ENCODE results near the gene SLC48A1.
A peak's percentile ranks its signal among the peaks of the same experiment; 100 is the strongest.

The SLC48A1 gene

DNA sequence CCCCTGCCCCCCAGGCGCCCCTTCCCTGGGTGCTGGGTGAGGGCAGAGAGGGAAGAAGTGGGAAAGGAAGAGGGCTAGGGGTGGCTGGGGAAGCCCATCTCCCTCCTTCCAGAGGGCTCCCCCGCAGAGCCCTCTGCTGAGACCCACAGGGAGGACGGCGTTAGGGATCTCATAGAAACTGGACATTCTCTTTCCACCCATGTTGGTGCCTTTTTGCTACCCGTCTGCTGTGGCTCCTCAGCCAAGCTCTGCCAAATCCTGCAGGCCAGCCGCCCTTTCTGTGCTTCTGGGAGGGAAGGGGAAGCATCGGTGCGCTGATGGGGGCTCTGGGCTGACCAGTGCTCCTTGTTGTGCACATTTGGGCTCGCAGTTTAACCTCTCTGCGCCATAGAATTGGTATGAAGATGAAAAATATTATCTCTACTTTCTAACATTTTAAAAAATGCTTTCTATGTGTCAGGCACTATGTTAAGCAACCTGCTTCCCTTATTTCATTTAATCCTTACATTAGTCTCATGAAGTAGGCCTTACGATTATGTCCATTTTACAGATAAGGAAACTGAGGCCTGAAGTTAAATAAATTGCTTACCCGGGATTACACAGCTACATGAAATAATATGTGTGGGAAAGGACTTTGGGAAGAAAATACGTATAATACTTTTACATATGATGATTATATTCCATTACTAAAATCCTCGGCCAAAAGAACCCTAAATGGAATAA is 981 bp downstream of the SLC48A1 start:
- no peak for DNase-seq (ENCODE audit: low spot score)
- peaks cover 6% of the 10 kb centered on the region for H3K27me3 Mint-ChIP-seq (ENCODE audit: low read depth)
- H3K27ac Mint-ChIP-seq, result peak overlapping the region; percentile 65
- H3K36me3 Mint-ChIP-seq (ENCODE audit: low read depth), result no peaks in the 10 kb centered on the region
- H3K4me3 Mint-ChIP-seq, result peak overlapping the region; percentile 88
- H3K9me3 Mint-ChIP-seq, result no peaks in the 10 kb centered on the region
- H3K4me1 Mint-ChIP-seq (ENCODE audit: low read depth), result peaks cover 31% of the 10 kb centered on the region

DNA sequence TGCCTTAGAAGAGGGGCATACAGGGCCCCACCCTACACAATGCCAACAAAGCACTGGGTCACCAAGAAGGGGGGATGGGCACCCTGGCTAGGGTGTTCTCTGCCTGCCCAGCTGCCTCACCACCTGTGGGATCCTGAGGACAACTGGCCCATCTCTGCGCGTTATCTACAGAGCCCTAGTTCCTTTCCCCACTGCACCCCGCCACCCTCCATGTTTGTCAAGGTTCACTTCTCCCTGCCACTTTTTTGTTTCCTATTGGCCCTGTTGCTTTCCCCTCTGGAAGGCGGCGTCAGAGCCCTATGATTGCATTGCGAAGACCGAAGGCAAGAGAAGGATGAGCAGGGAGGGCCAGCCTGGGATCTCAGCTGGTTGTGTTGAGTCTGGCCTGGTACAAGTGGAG is 1.6 kb downstream of the SLC48A1 start:
- Mint-ChIP-seq H3K27ac (no peak overlapping the region), H3K4me3 (peak overlapping the region; percentile 88), H3K27me3 (ENCODE audit: low read depth) (peaks cover 6% of the 10 kb centered on the region), H3K4me1 (ENCODE audit: low read depth) (peaks cover 36% of the 10 kb centered on the region), H3K36me3 (ENCODE audit: low read depth) (peaks cover 3% of the 10 kb centered on the region), H3K9me3 (no peaks in the 10 kb centered on the region)
- DNase-seq (ENCODE audit: low spot score), result no peak

- no peak for DNase-seq (ENCODE audit: low spot score)
- Mint-ChIP-seq H3K27me3 (ENCODE audit: low read depth) (peaks cover 6% of the 10 kb centered on the region), H3K4me3 (peak overlapping the region; percentile 88), H3K4me1 (ENCODE audit: low read depth) (peaks cover 36% of the 10 kb centered on the region), H3K36me3 (ENCODE audit: low read depth) (peaks cover 3% of the 10 kb centered on the region), H3K9me3 (no peaks in the 10 kb centered on the region), H3K27ac (no peak overlapping the region)
Measured at GRCh38 chr12:47775100-47775911, 2.3 kb downstream of the SLC48A1 start.

- no peak for DNase-seq (ENCODE audit: low spot score)
- Mint-ChIP-seq H3K9me3 (no peaks in the 10 kb centered on the region), H3K36me3 (ENCODE audit: low read depth) (peaks cover 3% of the 10 kb centered on the region), H3K27ac (peak overlapping the region; percentile 60), H3K4me1 (ENCODE audit: low read depth) (peaks cover 36% of the 10 kb centered on the region), H3K4me3 (no peak overlapping the region), H3K27me3 (ENCODE audit: low read depth) (peaks cover 6% of the 10 kb centered on the region)
Measured at GRCh38 chr12:47776471-47777143, 3.6 kb downstream of the SLC48A1 start.

DNA sequence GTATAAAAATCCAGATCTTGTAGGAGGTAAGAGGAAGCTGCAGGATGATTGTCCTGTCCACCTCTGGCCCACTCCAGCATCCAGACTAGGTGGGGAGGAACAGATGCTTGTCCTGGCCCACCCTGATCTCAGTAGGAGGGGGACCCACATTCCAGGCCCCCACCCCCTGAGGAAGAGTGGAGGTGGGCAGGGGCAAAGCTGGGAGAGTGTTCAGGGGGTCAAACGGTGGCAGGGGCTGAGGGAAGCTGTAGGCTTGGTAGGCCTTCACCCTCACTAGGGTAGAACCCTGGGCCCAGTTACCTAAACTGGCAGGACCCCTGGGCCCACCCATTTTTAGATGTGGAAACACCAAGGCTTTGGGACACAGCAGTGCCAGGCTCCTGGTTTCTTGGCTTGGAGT is 4.1 kb downstream of the SLC48A1 start:
- Mint-ChIP-seq H3K4me1 (ENCODE audit: low read depth) (peaks cover 36% of the 10 kb centered on the region), H3K9me3 (no peaks in the 10 kb centered on the region), H3K4me3 (no peak overlapping the region), H3K27me3 (ENCODE audit: low read depth) (peaks cover 5% of the 10 kb centered on the region), H3K27ac (no peak overlapping the region), H3K36me3 (ENCODE audit: low read depth) (peaks cover 3% of the 10 kb centered on the region)
- no peak for DNase-seq (ENCODE audit: low spot score)

DNA sequence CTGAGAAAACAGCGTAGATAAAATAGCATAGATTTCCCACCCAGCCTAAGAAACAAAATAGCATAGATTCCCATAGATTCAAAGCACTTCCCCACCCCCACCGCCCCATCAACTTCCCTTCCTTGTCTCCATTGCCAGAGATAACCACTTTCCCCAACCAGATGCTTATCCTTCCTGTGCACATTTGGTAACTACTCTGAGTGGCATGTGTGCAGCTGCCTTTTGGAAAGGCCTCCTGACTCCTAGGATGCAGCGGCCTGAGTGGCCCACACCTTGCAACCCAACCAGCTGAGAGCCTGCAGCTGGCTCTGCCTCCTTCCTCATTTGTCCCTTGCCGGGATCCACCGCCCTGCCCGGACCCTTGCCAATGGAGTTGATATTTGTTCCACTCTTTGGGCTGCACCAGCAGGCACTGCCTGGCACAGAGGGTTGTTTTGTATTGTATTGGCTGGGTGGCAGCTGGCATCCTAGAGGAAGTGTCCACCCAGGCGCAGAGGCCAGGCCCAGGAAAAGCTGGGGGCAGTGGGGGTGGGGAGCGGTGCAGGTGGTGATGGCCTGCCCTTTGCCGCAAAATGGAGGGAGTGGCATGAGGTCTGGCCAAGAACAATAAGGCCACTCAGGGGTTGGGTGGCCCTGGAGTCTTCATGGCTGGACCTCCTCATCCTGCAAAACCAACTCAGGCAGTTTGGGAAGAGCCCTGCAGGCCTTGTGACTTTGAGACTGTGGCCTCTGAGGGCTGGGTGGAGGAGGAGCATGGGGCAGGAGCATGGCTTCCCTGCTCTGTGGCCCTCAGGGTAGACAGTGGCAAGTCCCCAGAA is 4.9 kb downstream of the SLC48A1 start:
- peaks cover 35% of the 10 kb centered on the region for H3K4me1 Mint-ChIP-seq (ENCODE audit: low read depth)

DNA sequence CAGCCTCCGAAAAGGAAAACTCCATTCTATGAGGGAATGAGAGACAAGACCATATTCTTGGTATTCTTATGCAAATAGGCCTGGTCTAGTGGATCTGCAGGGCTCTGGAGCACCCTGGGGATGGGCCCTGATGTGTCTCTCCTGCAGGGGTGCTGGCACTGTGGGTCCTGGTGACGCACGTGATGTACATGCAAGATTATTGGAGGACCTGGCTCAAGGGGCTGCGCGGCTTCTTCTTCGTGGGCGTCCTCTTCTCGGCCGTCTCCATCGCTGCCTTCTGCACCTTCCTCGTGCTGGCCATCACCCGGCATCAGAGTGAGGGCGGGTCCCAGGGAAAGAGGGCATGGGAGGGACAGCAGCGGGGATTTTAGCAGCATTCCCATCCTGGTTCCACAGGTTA is 5.8 kb downstream of the SLC48A1 start:
- Mint-ChIP-seq H3K27me3 (ENCODE audit: low read depth) (no peaks in the 10 kb centered on the region), H3K36me3 (ENCODE audit: low read depth) (peaks cover 9% of the 10 kb centered on the region), H3K27ac (no peak overlapping the region), H3K9me3 (no peaks in the 10 kb centered on the region), H3K4me1 (ENCODE audit: low read depth) (peaks cover 32% of the 10 kb centered on the region), H3K4me3 (no peak overlapping the region)
- no peak for DNase-seq (ENCODE audit: low spot score)

More for the DNA sequence above, 4.9 kb downstream of the SLC48A1 start:
- Mint-ChIP-seq H3K4me3 (no peak overlapping the region), H3K9me3 (no peaks in the 10 kb centered on the region), H3K36me3 (ENCODE audit: low read depth) (peaks cover 7% of the 10 kb centered on the region), H3K27me3 (ENCODE audit: low read depth) (no peaks in the 10 kb centered on the region), H3K27ac (peak overlapping the region; percentile 43)
- no peak for DNase-seq (ENCODE audit: low spot score)

- H3K27me3 Mint-ChIP-seq (ENCODE audit: low read depth), result no peaks in the 10 kb centered on the region
- H3K4me3 Mint-ChIP-seq, result no peak overlapping the region
- peaks cover 11% of the 10 kb centered on the region for H3K36me3 Mint-ChIP-seq (ENCODE audit: low read depth)
- peak; percentile 83 for DNase-seq (ENCODE audit: low spot score)
- H3K4me1 Mint-ChIP-seq (ENCODE audit: low read depth), result peaks cover 27% of the 10 kb centered on the region
- no peaks in the 10 kb centered on the region for H3K9me3 Mint-ChIP-seq
- H3K27ac Mint-ChIP-seq, result no peak overlapping the region
Measured at GRCh38 chr12:47779301-47779942, 6.4 kb downstream of the SLC48A1 start.

DNA sequence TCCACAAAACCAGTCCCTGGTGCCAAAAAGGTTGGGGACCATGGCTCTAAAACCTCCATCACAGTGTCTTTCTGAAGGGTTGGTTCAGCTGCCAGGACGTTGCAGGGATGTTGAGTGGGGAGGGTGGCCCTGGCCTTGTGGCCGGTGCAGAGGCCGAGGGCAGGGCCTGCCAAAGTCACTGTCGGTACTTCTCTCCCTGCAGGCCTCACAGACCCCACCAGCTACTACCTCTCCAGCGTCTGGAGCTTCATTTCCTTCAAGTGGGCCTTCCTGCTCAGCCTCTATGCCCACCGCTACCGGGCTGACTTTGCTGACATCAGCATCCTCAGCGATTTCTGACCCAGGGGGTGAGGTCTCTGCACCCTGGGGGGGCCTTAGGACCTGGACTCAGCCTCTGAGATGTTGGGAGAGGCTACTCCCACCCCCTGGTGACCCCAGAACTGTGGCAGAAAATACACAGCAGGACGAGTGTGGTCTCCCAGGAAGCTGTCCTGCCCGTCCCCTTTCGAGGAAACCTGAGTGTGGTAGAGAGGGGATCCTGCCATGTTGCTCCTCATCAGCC is 7.0 kb downstream of the SLC48A1 start:
- Mint-ChIP-seq H3K36me3 (ENCODE audit: low read depth) (peaks cover 16% of the 10 kb centered on the region), H3K4me1 (ENCODE audit: low read depth) (peaks cover 23% of the 10 kb centered on the region), H3K27me3 (ENCODE audit: low read depth) (no peaks in the 10 kb centered on the region), H3K9me3 (no peaks in the 10 kb centered on the region), H3K27ac (no peak overlapping the region), H3K4me3 (no peak overlapping the region)
- DNase-seq (ENCODE audit: low spot score), result no peak

- Mint-ChIP-seq H3K4me1 (ENCODE audit: low read depth) (peaks cover 17% of the 10 kb centered on the region), H3K27me3 (ENCODE audit: low read depth) (no peaks in the 10 kb centered on the region), H3K36me3 (ENCODE audit: low read depth) (peaks cover 23% of the 10 kb centered on the region), H3K4me3 (no peak overlapping the region), H3K27ac (peak overlapping the region; percentile 39), H3K9me3 (no peaks in the 10 kb centered on the region)
- no peak for DNase-seq (ENCODE audit: low spot score)
Measured at GRCh38 chr12:47781479-47782371, 8.7 kb downstream of the SLC48A1 start.

DNA sequence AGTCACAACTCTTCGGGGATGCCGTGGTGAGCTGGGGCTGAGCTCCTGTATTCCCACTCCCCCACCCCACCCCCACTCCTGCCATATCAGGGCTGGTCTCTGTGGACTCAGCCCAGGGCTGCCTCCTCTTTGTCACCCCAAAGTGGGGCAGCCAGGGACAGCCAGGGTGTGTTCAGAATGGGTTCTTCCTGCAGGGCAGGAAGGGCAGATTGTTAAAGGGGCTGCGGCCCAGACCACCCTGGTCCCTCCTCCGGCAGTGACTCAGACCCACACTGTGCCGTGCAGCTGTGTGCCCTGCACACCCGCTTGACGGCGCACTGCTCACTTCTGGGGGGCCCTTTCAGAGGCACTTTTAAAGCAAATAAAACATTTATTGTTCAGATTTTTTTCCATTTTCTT is 9.3 kb downstream of the SLC48A1 start:
- Mint-ChIP-seq H3K4me1 (ENCODE audit: low read depth) (peaks cover 16% of the 10 kb centered on the region), H3K4me3 (no peak overlapping the region), H3K27me3 (ENCODE audit: low read depth) (no peaks in the 10 kb centered on the region), H3K36me3 (ENCODE audit: low read depth) (peaks cover 28% of the 10 kb centered on the region), H3K9me3 (no peaks in the 10 kb centered on the region), H3K27ac (peak overlapping the region; percentile 51)
- no peak for DNase-seq (ENCODE audit: low spot score)

- no peak for DNase-seq (ENCODE audit: low spot score)
- Mint-ChIP-seq H3K9me3 (no peaks in the 10 kb centered on the region), H3K27ac (peak overlapping the region; percentile 51), H3K4me3 (no peak overlapping the region), H3K27me3 (ENCODE audit: low read depth) (no peaks in the 10 kb centered on the region), H3K4me1 (ENCODE audit: low read depth) (peaks cover 12% of the 10 kb centered on the region), H3K36me3 (ENCODE audit: low read depth) (peaks cover 36% of the 10 kb centered on the region)
Measured at GRCh38 chr12:47783024-47783755, 10.2 kb downstream of the SLC48A1 start.
